HG03064 (cell line): ENCODE measurements around the gene INO80.

ENCODE experiments used
- ATAC-seq: cut with Tn5 transposase; IDR thresholded peaks from one replicate; pipeline ENCODE4 v1.9.1; 2021; ENCODE audit warnings: low read depth; ENCODE audit not compliant: unreplicated experiment

INO80 gene

GRCh38 chr15:40952901-40953712 lies 163.0 kb downstream of the INO80 start, which contains the start of gene CHAC1:
TSS of gene CHAC1 (plus strand) at chr15:40953471. CDS start at chr15:40953584, 113 bp downstream.
- ATAC-seq: peak; percentile 84

GRCh38 chr15:40952301-40952900 lies 163.7 kb downstream of the INO80 start:
- ATAC-seq: no peak

- no peak for ATAC-seq
Observed at GRCh38 chr15:40951764-40952163, 164.3 kb downstream of the INO80 start.

GRCh38 chr15:40949756-40950207 lies 166.3 kb downstream of the INO80 start:
- no peak for ATAC-seq

- ATAC-seq: no peak
Observed at GRCh38 chr15:40948706-40949473, 167.2 kb downstream of the INO80 start.

GRCh38 chr15:40944510-40945296 lies 171.4 kb downstream of the INO80 start:
- no peak for ATAC-seq

- no peak for ATAC-seq
Observed at GRCh38 chr15:40943764-40944365, 172.2 kb downstream of the INO80 start.

GRCh38 chr15:40942878-40943277 lies 173.2 kb downstream of the INO80 start:
- no peak for ATAC-seq

- ATAC-seq: no peak
Observed at GRCh38 chr15:40942337-40942854, 173.7 kb downstream of the INO80 start.

GRCh38 chr15:40941528-40942336 lies 174.3 kb downstream of the INO80 start:
- no peak for ATAC-seq

GRCh38 chr15:40941068-40941527 lies 175.0 kb downstream of the INO80 start:
- ATAC-seq: no peak

- ATAC-seq: no peak
Observed at GRCh38 chr15:40940296-40940801, 175.7 kb downstream of the INO80 start.

GRCh38 chr15:40938536-40938870 lies 177.6 kb downstream of the INO80 start:
- no peak for ATAC-seq

GRCh38 chr15:40937762-40938535 lies 178.1 kb downstream of the INO80 start:
- no peak for ATAC-seq

- no peak for ATAC-seq
Observed at GRCh38 chr15:40936709-40937666, 179.1 kb downstream of the INO80 start.

- ATAC-seq: no peak
Observed at GRCh38 chr15:40936234-40936708, 179.8 kb downstream of the INO80 start.

- no peak for ATAC-seq
Observed at GRCh38 chr15:40934457-40934856, 181.6 kb downstream of the INO80 start.
